ENCODE measurements around the gene SLC43A3.
"Not testable (repeated sequence)": the region's sequence is repeated elsewhere in the genome, so short reads cannot be mapped to it uniquely, and the experiment has no call there.

Gene SLC43A3

GRCh38 chr11:57376095-57377090 is 50.5 kb downstream of the SLC43A3 start:
- no peak for DNase-seq

- no peak for DNase-seq
These were observed 51.4 kb downstream of the SLC43A3 start for GRCh38 chr11:57375490-57375889.

- no peak for DNase-seq
These were observed 52.0 kb downstream of the SLC43A3 start for GRCh38 chr11:57374966-57375365.

- DNase-seq = no peak
These were observed 53.8 kb downstream of the SLC43A3 start for GRCh38 chr11:57373146-57373545.

GRCh38 chr11:57370941-57371340 is 56.0 kb downstream of the SLC43A3 start:
- DNase-seq = no peak

GRCh38 chr11:57370251-57370650 is 56.7 kb downstream of the SLC43A3 start:
- DNase-seq = no peak

- DNase-seq = no peak
These were observed 58.1 kb downstream of the SLC43A3 start for GRCh38 chr11:57368845-57369232.

- DNase-seq = no peak
These were observed 58.6 kb downstream of the SLC43A3 start for GRCh38 chr11:57368106-57368844.

GRCh38 chr11:57364851-57365660 is 61.9 kb downstream of the SLC43A3 start:
- no peak for DNase-seq

- DNase-seq = no peak
These were observed 63.5 kb downstream of the SLC43A3 start for GRCh38 chr11:57363131-57364080.

GRCh38 chr11:57361926-57362325 is 65.0 kb downstream of the SLC43A3 start:
- no peak for DNase-seq

- DNase-seq = not testable (repeated sequence)
These were observed 65.5 kb downstream of the SLC43A3 start for GRCh38 chr11:57361420-57361819.

- no peak for DNase-seq
These were observed 65.9 kb downstream of the SLC43A3 start for GRCh38 chr11:57360991-57361390.

GRCh38 chr11:57359896-57360690 is 66.8 kb downstream of the SLC43A3 start:
- no peak for DNase-seq

- no peak for DNase-seq
These were observed 67.5 kb downstream of the SLC43A3 start for GRCh38 chr11:57359396-57359795.

- no peak for DNase-seq
These were observed 67.9 kb downstream of the SLC43A3 start for GRCh38 chr11:57358991-57359390.

GRCh38 chr11:57358543-57358961 is 68.4 kb downstream of the SLC43A3 start:
- no peak for DNase-seq

- no peak for DNase-seq
These were observed 69.1 kb downstream of the SLC43A3 start for GRCh38 chr11:57357856-57358255.

GRCh38 chr11:57357310-57357709 is 69.6 kb downstream of the SLC43A3 start:
- no peak for DNase-seq
